ENCODE data around the gene TMPRSS11A. TPM values are rescaled to one million over a fixed set of nuclear protein-coding genes. Genes with fewer than 3 reads are reported as not detected.

TMPRSS11A gene
- total and polyA plus RNA-seq, 2 donors (not counting 3 experiments of a cell fraction or from before 2014, with no cell fraction given) = not detected

- TF ChIP-seq FOS (IDR thresholded peaks at IDR 0.05; ENCODE audit: borderline replicate concordance, insufficient read depth, low read length) = no peak
- no peak for TF ChIP-seq MYC (IDR thresholded peaks at IDR 0.05; ENCODE audit: low read depth, low read length)
- TF ChIP-seq EZH2 (IDR thresholded peaks at IDR 0.05; ENCODE audit: borderline replicate concordance, low read depth, low read length, severe bottlenecking) = no peak
- TF ChIP-seq CTCF (IDR thresholded peaks at IDR 0.05; ENCODE audit: extremely low read depth in 1 of 2, insufficient read depth in 1 of 2, low read depth in 1 of 2, low read length in 2 of 2) = no peak
- no peak for TF ChIP-seq POLR2A (IDR thresholded peaks at IDR 0.05; ENCODE audit: low read depth, low read length)
- TF ChIP-seq GATA2 (IDR thresholded peaks at IDR 0.05; ENCODE audit: insufficient read depth, insufficient read length, low read depth, low read length) = no peak
- no peak for TF ChIP-seq MAX (IDR thresholded peaks at IDR 0.05; ENCODE audit: insufficient read depth, insufficient read length)
- TF ChIP-seq POLR2AphosphoS5 (IDR thresholded peaks at IDR 0.05; ENCODE audit: insufficient read depth, low read depth, low read length) = no peak
- no peak for TF ChIP-seq JUN (IDR thresholded peaks at IDR 0.05; ENCODE audit: borderline replicate concordance, insufficient read depth, insufficient read length, low read depth)
- no peak overlapping the region for H3K4me2 ChIP-seq (ENCODE audit: insufficient read depth, low read length)
- no peak overlapping the region for H3K4me3 ChIP-seq (replicated peaks in 1 of 3; ENCODE audit: insufficient read depth in 1 of 3, low read depth in 1 of 3, low read length in 3 of 3)
- no peak for DNase-seq (ENCODE audit: low read depth, low spot score)
- FAIRE-seq = no peak
- H3K27me3 ChIP-seq (ENCODE audit: control insufficient read depth in 2 of 2, insufficient read depth in 2 of 2, low read length in 2 of 2) = peaks cover 0 to 1% of the 10 kb centered on the region in 2 experiments
- BruUV-seq (replicated peaks) = no TSS peak
- H4K20me1 ChIP-seq (replicated peaks; ENCODE audit: control insufficient read depth, extremely low read depth, insufficient read depth, low read length) = no peaks in the 10 kb centered on the region
- H3K9me3 ChIP-seq (replicated peaks; ENCODE audit: control insufficient read depth, insufficient read depth, low read length) = no peaks in the 10 kb centered on the region
- H3K79me2 ChIP-seq (ENCODE audit: control insufficient read depth, insufficient read depth, low read length) = no peaks in the 10 kb centered on the region
- POLR2A ChIA-PET = no interaction called here
- no peak overlapping the region for H3K9ac ChIP-seq (replicated peaks; ENCODE audit: extremely low read depth, insufficient read depth, low read length)
- no peaks in the 10 kb centered on the region for H3K4me1 ChIP-seq (ENCODE audit: control insufficient read depth, extremely low read depth, insufficient read depth, low read length)
- intact Hi-C loops (cut with micrococcal nuclease) = no loop called here
- no peak overlapping the region for H3K27ac ChIP-seq (ENCODE audit: insufficient read depth, low read depth, low read length)
- no peaks in the 10 kb centered on the region for H3K9me1 ChIP-seq (replicated peaks; ENCODE audit: control insufficient read depth, extremely low read depth, insufficient read depth, low read length)
- CTCF ChIA-PET = no interaction called here
- no peak overlapping the region for H2AFZ ChIP-seq (ENCODE audit: low read depth, low read length)
- H3K36me3 ChIP-seq (ENCODE audit: control insufficient read depth in 2 of 2, extremely low read depth in 1 of 2, insufficient read depth in 2 of 2, low read length in 2 of 2) = no peaks in the 10 kb centered on the region
- dilution Hi-C loops (cut with MboI; ENCODE audit: extremely low pct_ligation_motif_present, low sequenced_read_pairs) = no loop called here
Measured at GRCh38 chr4:67931256-67931655, 32.0 kb downstream of the TMPRSS11A start.

Measured in endothelial cell of umbilical vein (primary cell).